Renal cortical epithelial cell (primary cell): ENCODE results near the gene RGMB. TPM values are rescaled to one million over a fixed set of nuclear protein-coding genes. Genes with fewer than 3 reads are reported as not detected.

ENCODE experiments used
- DNase-seq: peaks from one replicate; pipeline ENCODE4 v3.0.0-alpha.2; 2011; ENCODE audit warnings: low read depth
- total RNA-seq: library from RNA; depleted of rRNA; stranded (reverse); fragments of >200 nt; gene quantifications from 2 replicates; pipeline ENCODE4 v1.2.3, GENCODE V29; 2014

RGMB gene
- total RNA-seq, 1 donor from 2014 or later = 12.9 TPM

GRCh38 chr5:98768160-98768959 lies 5.1 kb upstream of the RGMB start:
- DNase-seq = peak; percentile 49

GRCh38 chr5:98768960-98769209 lies 4.6 kb upstream of the RGMB start:
- DNase-seq = no peak

- DNase-seq = no peak
These were observed 4.1 kb upstream of the RGMB start for GRCh38 chr5:98769210-98769958.

- DNase-seq = no peak
These were observed 3.6 kb upstream of the RGMB start for GRCh38 chr5:98769959-98770208.

- DNase-seq = no peak
These were observed 3.1 kb upstream of the RGMB start for GRCh38 chr5:98770209-98770910.

- peak; percentile 50 for DNase-seq
These were observed 2.5 kb upstream of the RGMB start for GRCh38 chr5:98770911-98771322.

- DNase-seq = peak; percentile 89
These were observed 1.9 kb upstream of the RGMB start for GRCh38 chr5:98771382-98772109.

- DNase-seq = peak; percentile 79
These were observed 849 bp upstream of the RGMB start for GRCh38 chr5:98772415-98773213.

- DNase-seq = no peak
These were observed 324 bp upstream of the RGMB start for GRCh38 chr5:98773214-98773463.

GRCh38 chr5:98774192-98775033 lies 950 bp downstream of the RGMB start:
- no peak for DNase-seq

- no peak for DNase-seq
These were observed 2.0 kb downstream of the RGMB start for GRCh38 chr5:98775246-98776065.

GRCh38 chr5:98776066-98776705 lies 2.7 kb downstream of the RGMB start:
- no peak for DNase-seq

- DNase-seq = no peak
These were observed 3.8 kb downstream of the RGMB start for GRCh38 chr5:98777295-98777694.

- DNase-seq = no peak
These were observed 5.9 kb downstream of the RGMB start for GRCh38 chr5:98779264-98779877.

- peak; percentile 66 for DNase-seq
These were observed 6.9 kb downstream of the RGMB start for GRCh38 chr5:98780390-98780789.

- DNase-seq = no peak
These were observed 8.1 kb downstream of the RGMB start for GRCh38 chr5:98781520-98781919.

GRCh38 chr5:98781964-98782363 lies 8.5 kb downstream of the RGMB start:
- DNase-seq = no peak

GRCh38 chr5:98783051-98783649 lies 9.7 kb downstream of the RGMB start:
- no peak for DNase-seq

GRCh38 chr5:98784411-98784810 lies 10.9 kb downstream of the RGMB start:
- DNase-seq = no peak
